Mesothelial cell of epicardium (in vitro differentiated cells): ENCODE results near the gene IL21R. TPM values are rescaled to one million over a fixed set of nuclear protein-coding genes. Genes with fewer than 3 reads are reported as not detected.

Source experiments
- DNase-seq, 2 experiments: peaks; one replicate each; pipeline ENCODE4 v3.0.0; 2021; ENCODE audit warnings: low spot score in 2 of 2; ENCODE audit not compliant: unreplicated experiment in 2 of 2
- H3K27ac Mint-ChIP-seq: 2 replicates; pipeline ENCODE4 v1.8.0; 2021; ENCODE audit warnings: mixed read lengths
- H3K27me3 Mint-ChIP-seq: 2 replicates; pipeline ENCODE4 v1.8.0; 2021; ENCODE audit warnings: low read depth, mixed read lengths
- H3K36me3 Mint-ChIP-seq: 2 replicates; pipeline ENCODE4 v1.8.0; 2021; ENCODE audit warnings: mixed read lengths
- H3K4me1 Mint-ChIP-seq: 2 replicates; pipeline ENCODE4 v1.8.0; 2021; ENCODE audit warnings: mixed read lengths
- H3K4me3 Mint-ChIP-seq: 2 replicates; pipeline ENCODE4 v1.8.0; 2021; ENCODE audit warnings: mild to moderate bottlenecking, moderate library complexity, mixed read lengths
- H3K9me3 Mint-ChIP-seq: 2 replicates; pipeline ENCODE4 v1.8.0; 2021; ENCODE audit warnings: mixed read lengths
- CTCF ChIP-seq: fragments of 200-600 bp; sonication (generic); IDR thresholded peaks from one replicate; pipeline ENCODE4 v1.5.0; 2021; ENCODE audit warnings: antibody characterized with exemption; ENCODE audit not compliant: unreplicated experiment
- total RNA-seq: library from RNA; stranded (reverse); gene quantifications from 3 replicates; pipeline ENCODE4 v1.2.1, GENCODE V29; 2021

IL21R gene
- total RNA-seq, 1 donor from 2014 or later: 0.22 TPM

DNA sequence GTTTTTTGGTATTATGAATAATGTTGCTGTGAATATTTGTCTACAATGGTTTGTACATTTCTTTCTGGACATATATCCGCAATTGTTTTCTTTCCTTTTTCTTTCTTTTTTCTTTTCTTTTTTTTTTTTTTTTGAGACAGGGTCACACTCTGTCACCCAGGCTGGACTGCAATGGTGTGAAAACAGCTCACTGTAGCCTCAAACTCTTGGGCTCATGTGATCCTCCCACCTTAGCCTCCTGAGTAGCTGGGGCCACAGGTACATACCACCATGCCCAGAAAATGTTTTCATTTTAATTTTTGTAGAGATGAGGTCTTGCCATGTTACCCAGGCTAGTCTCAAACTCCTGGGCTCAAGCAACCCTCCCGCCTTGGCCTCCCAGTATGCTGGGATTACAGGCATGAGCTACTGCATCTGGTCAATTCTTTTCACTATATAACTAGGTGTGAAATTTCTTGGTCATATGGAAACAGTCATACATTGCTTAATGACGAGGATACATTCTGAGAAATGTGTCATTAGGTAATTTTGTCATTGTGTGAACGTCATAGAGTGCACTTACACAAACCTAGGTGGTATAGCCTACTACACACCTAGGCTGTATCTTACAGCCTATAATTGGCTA lies 15.2 kb downstream of the IL21R start:
- DNase-seq: no peak
- Mint-ChIP-seq H3K4me1 (no peaks in the 10 kb centered on the region), H3K27me3 (peaks cover 9% of the 10 kb centered on the region), H3K36me3 (no peaks in the 10 kb centered on the region), H3K9me3 (peaks cover 30% of the 10 kb centered on the region), H3K27ac (no peak overlapping the region), H3K4me3 (no peak overlapping the region)
- TF ChIP-seq CTCF: no peak

DNA sequence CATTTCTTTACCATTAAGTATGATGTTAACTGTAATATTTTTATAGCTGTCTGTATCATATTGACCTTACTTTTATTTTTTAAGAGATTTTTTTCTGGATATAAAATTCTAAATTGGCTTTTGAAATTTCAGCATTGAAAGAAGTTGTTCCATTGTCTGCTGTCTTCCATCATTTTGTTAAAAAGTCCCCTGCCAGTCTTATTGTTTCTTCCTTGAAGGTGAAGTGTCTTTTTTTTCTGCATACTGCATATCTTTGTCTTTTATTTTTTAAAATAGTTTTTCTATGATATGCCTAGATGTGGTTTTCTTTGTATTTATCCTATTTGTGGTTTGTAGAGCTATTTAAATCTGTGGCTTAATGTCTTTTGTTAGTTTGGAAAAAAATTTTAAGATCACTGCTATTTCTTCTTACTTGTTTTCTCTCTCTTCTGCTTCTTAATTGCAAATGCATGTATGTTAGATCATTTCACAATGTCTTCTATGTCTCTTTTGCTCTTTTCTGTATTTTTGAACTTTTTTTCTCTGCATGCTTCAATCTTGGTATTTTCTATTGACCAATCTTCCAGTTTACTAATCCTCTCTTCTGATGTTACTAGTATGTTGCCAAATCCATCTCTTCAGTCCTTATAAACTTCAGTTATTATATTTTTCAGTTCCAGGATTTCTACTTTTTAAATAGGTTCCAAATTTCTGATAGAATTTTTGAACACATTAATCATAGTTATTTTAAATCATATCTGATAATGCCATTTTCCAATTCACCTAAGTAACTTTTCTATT lies 20.2 kb downstream of the IL21R start:
- no peak for DNase-seq
- TF ChIP-seq CTCF: no peak
- no peak overlapping the region for H3K27ac Mint-ChIP-seq
- H3K9me3 Mint-ChIP-seq: peaks cover 25% of the 10 kb centered on the region
- no peaks in the 10 kb centered on the region for H3K36me3 Mint-ChIP-seq
- H3K4me3 Mint-ChIP-seq: no peak overlapping the region
- H3K4me1 Mint-ChIP-seq: no peaks in the 10 kb centered on the region
- no peaks in the 10 kb centered on the region for H3K27me3 Mint-ChIP-seq

- no peak for DNase-seq
- Mint-ChIP-seq H3K4me1 (no peaks in the 10 kb centered on the region), H3K9me3 (peaks cover 25% of the 10 kb centered on the region), H3K27me3 (no peaks in the 10 kb centered on the region), H3K36me3 (no peaks in the 10 kb centered on the region), H3K27ac (no peak overlapping the region), H3K4me3 (no peak overlapping the region)
- TF ChIP-seq CTCF: no peak
Measured at GRCh38 chr16:27424772-27425498, 23.0 kb downstream of the IL21R start.

GRCh38 chr16:27425961-27426360 lies 24.0 kb downstream of the IL21R start:
- peak in 1 of 2 experiments; percentile 2 for DNase-seq
- Mint-ChIP-seq H3K9me3 (peaks cover 17% of the 10 kb centered on the region), H3K4me3 (no peak overlapping the region), H3K4me1 (no peaks in the 10 kb centered on the region), H3K27ac (no peak overlapping the region), H3K36me3 (no peaks in the 10 kb centered on the region), H3K27me3 (no peaks in the 10 kb centered on the region)
- TF ChIP-seq CTCF: no peak

- no peak for TF ChIP-seq CTCF
- Mint-ChIP-seq H3K27ac (no peak overlapping the region), H3K36me3 (no peaks in the 10 kb centered on the region), H3K9me3 (peaks cover 13% of the 10 kb centered on the region), H3K4me1 (no peaks in the 10 kb centered on the region), H3K4me3 (no peak overlapping the region), H3K27me3 (no peaks in the 10 kb centered on the region)
- peak in 1 of 2 experiments; percentile 31 for DNase-seq
Measured at GRCh38 chr16:27426423-27427408, 24.7 kb downstream of the IL21R start.
